HCT116 (cell line): Measurements from ENCODE around the gene RPS27L. TPM values are rescaled to one million over a fixed set of nuclear protein-coding genes. Genes with fewer than 3 reads are reported as not detected.

Source experiments
- ATAC-seq: fragments of 200-7000 bp; cut with Tn5 transposase; 2 replicates; pipeline ENCODE4 v1.9.1; 2020; ENCODE audit warnings: mild to moderate bottlenecking, moderate library complexity
- BruUV-seq: library from RNA; stranded (reverse); fragments of 400-500 nt; replicated peaks from 2 replicates; lab custom pipeline; 2021; lab: Mats Ljungman, UMichigan
- CTCF ChIA-PET: fragments of 300-600 bp; sonication (Branson Sonifier 250); formaldehyde crosslinking; loops from one replicate; lab custom pipeline; 2021; ENCODE audit warnings: antibody characterized with exemption; lab: Charles Lee
- POLR2A ChIA-PET: fragments of 300-600, 350-600 bp; sonication (Branson Sonifier 250); formaldehyde crosslinking; loops from one replicate; lab custom pipeline; 2021; ENCODE audit warnings: antibody characterized with exemption; lab: Charles Lee
- RAD21 ChIA-PET, 2 experiments: fragments of 300-600 bp; sonication (Branson Sonifier 250); formaldehyde crosslinking; loops; one replicate each; lab custom pipeline; 2023; ENCODE audit warnings: low total read pairs in 2 of 2; ENCODE audit not compliant: uncharacterized antibody in 2 of 2, unreplicated experiment in 2 of 2, low non-redundant PET in 1 of 2; lab: Charles Lee
- DNase-seq: peaks from one replicate; pipeline ENCODE4 v3.0.0-alpha.2; 2010; ENCODE audit warnings: low read depth, low spot score
- H2AFZ ChIP-seq: fragments of 200-600 bp; shearing (Covaris generic), sonication (generic); 2 replicates; pipeline ENCODE4 v1.6.1; 2017; ENCODE audit warnings: low read depth, mixed run types, mixed read lengths, antibody characterized with exemption, low read length; ENCODE audit not compliant: poor library complexity, severe bottlenecking
- H3K27ac ChIP-seq: 2 replicates; pipeline ENCODE4 v1.5.1; 2012; ENCODE audit warnings: low read depth, low read length
- H3K27me3 ChIP-seq: fragments of 200-600 bp; sonication (generic); 2 replicates; pipeline ENCODE4 v1.6.1; 2016; ENCODE audit warnings: mixed run types, low read length, mixed read lengths; ENCODE audit not compliant: insufficient read depth
- H3K36me3 ChIP-seq, 2 experiments: fragments of 200-500 bp in 1 of 2; fragments of 200-600 bp in 1 of 2; sonication (Bioruptor generic) in 1 of 2; sonication (generic) in 1 of 2; 2 replicates each; pipeline versions ENCODE4 v1.5.1 to v1.6.1; 2014 to 2016; ENCODE audit warnings: low read length in 2 of 2, inconsistent platforms in 1 of 2, mixed read lengths in 1 of 2, mixed run types in 1 of 2; ENCODE audit not compliant: insufficient read depth in 2 of 2, control insufficient read depth in 1 of 2
- H3K4me1 ChIP-seq, 2 experiments: fragments of 200-600 bp in 1 of 2; sonication (generic) in 1 of 2; 2 replicates each; pipeline versions ENCODE4 v1.5.1 to v1.6.1; 2012 to 2017; ENCODE audit warnings: low read length in 2 of 2, inconsistent platforms in 1 of 2, mild to moderate bottlenecking in 1 of 2, mixed read lengths in 1 of 2, mixed run types in 1 of 2, moderate library complexity in 1 of 2; ENCODE audit not compliant: insufficient read depth in 2 of 2, control insufficient read depth in 1 of 2
- H3K4me2 ChIP-seq: fragments of 200-600 bp; sonication (generic); 2 replicates; pipeline ENCODE4 v1.6.1; 2017; ENCODE audit warnings: mixed run types, low read length, mixed read lengths
- H3K4me3 ChIP-seq, 2 experiments: fragments of 200-600 bp in 1 of 2; sonication (generic) in 1 of 2; replicated peaks in 1 of 2; 2 replicates each; pipeline ENCODE4 v1.5.1; 2011 to 2016; ENCODE audit warnings: low read length in 2 of 2, control low read depth in 1 of 2, low read depth in 1 of 2, mild to moderate bottlenecking in 1 of 2, mixed read lengths in 1 of 2, mixed run types in 1 of 2
- H3K79me2 ChIP-seq: fragments of 200-600 bp; sonication (generic); 2 replicates; pipeline ENCODE4 v1.6.1; 2017; ENCODE audit warnings: mild to moderate bottlenecking, mixed run types, low read length, moderate library complexity, mixed read lengths; ENCODE audit not compliant: insufficient read depth
- H3K9ac ChIP-seq: fragments of 200-600 bp; sonication (generic); 2 replicates; pipeline ENCODE4 v1.6.1; 2016; ENCODE audit warnings: low read length, mixed read lengths
- H3K9me2 ChIP-seq: fragments of 200-600 bp; sonication (generic), shearing (Covaris generic); 2 replicates; pipeline ENCODE4 v1.6.1; 2017; ENCODE audit warnings: mixed run types, mild to moderate bottlenecking, moderate library complexity; ENCODE audit not compliant: insufficient read depth
- H3K9me3 ChIP-seq, 2 experiments: fragments of 200-500 bp in 1 of 2; fragments of 200-600 bp in 1 of 2; sonication (Bioruptor generic) in 1 of 2; sonication (generic) in 1 of 2; 2 replicates each; pipeline ENCODE4 v1.6.1; 2014 to 2017; ENCODE audit warnings: low read length in 2 of 2, mixed read lengths in 2 of 2, inconsistent platforms in 1 of 2, low read depth in 1 of 2, mild to moderate bottlenecking in 1 of 2, mixed run types in 1 of 2, moderate library complexity in 1 of 2; ENCODE audit not compliant: control insufficient read depth in 1 of 2, insufficient read depth in 1 of 2
- H4K20me1 ChIP-seq: fragments of 200-600 bp; sonication (generic), shearing (Covaris generic); 2 replicates; pipeline ENCODE4 v1.6.1; 2017; ENCODE audit warnings: mixed run types, mild to moderate bottlenecking, moderate library complexity; ENCODE audit not compliant: insufficient read depth
- EZH2 ChIP-seq: fragments of 200-600 bp; sonication (generic); IDR thresholded peaks from 2 replicates; pipeline ENCODE4 v1.6.1; 2017; ENCODE audit warnings: antibody characterized with exemption, mixed run types
- EZH2phosphoT487 ChIP-seq: fragments of 200-600 bp; IDR thresholded peaks from 2 replicates; pipeline ENCODE4 v1.6.1; 2018; ENCODE audit warnings: antibody characterized with exemption, borderline replicate concordance
- POLR2A ChIP-seq: IDR thresholded peaks from 2 replicates; pipeline ENCODE4 v1.7.0; 2011; ENCODE audit warnings: borderline replicate concordance; ENCODE audit not compliant: insufficient read depth, insufficient read length; ENCODE audit errors: extremely low read depth
- POLR2AphosphoS5 ChIP-seq: IDR thresholded peaks from 2 replicates; pipeline ENCODE4 v1.6.1; 2011; ENCODE audit warnings: mild to moderate bottlenecking, low read depth, low read length, moderate library complexity
- RAD21 ChIP-seq: IDR thresholded peaks from 2 replicates; pipeline ENCODE4 v1.6.1; 2012; ENCODE audit warnings: low read depth, mild to moderate bottlenecking
- SP1 ChIP-seq: IDR thresholded peaks from 2 replicates; pipeline ENCODE4 v1.6.1; 2012; ENCODE audit warnings: low read depth
- YY1 ChIP-seq: IDR thresholded peaks from 2 replicates; pipeline ENCODE4 v1.6.1; 2011; ENCODE audit warnings: low read length, low read depth, moderate library complexity, mild to moderate bottlenecking; ENCODE audit not compliant: insufficient replicate concordance; ENCODE audit errors: extremely low read depth
- ZFX ChIP-seq: fragments of 450-650 bp; IDR thresholded peaks from 2 replicates; pipeline ENCODE4 v1.6.1; 2017
- intact Hi-C: fragments of 100-400 bp; cut with micrococcal nuclease; formaldehyde crosslinking; loops from 2 replicates; pipeline ENCODE4 v1.10.0; 2022
- total RNA-seq: library from RNA; stranded (reverse); gene quantifications from one replicate; pipeline ENCODE4 v1.2.1, GENCODE V29; 2021; ENCODE audit not compliant: unreplicated experiment
- TF ChIP-seq, protein P1 (sequence below): IDR thresholded peaks from 2 replicates; pipeline ENCODE4 v1.6.1; 2012; ENCODE audit warnings: low read depth
- TF ChIP-seq, protein P2 (sequence below): IDR thresholded peaks from 2 replicates; pipeline ENCODE4 v1.6.1; 2012

The RPS27L gene
- total RNA-seq, 1 experiment from 2014 or later = 139 TPM

DNA sequence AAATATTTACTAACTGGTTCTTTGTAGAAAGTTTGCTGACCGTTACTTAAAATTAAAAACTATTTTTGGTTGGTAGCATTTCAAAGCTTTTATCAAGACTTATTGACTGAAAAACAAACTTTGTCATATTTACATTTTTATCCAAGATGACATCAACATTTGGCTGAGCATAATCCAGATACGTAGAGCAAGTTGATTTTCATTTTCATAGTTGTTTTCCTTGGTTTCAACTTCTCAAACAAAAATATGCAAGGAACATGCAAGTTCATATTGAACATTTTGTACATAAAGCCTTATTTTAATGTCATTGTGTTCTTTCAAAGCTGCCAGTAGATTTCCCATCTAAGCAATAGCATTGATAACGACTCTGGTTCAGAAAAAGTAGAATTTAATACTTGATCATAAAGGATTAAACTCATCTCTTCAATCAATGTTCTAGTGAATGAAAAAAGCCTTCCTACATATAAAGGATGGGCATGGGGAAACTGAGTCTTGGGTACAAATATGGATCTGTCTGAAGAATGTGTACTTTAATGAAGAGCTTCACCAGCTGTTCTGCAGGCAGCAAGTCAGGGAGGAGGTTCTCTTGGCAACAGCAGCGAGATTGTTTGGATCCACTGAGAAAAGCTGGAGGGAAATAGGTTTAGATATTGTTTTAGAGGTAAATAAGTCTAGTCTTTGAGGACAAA, 37.7 kb upstream of the RPS27L start:
- Histone ChIP-seq H3K27ac (no peak overlapping the region), H3K9me2 (no peaks in the 10 kb centered on the region), H2AFZ (no peak overlapping the region), H3K4me2 (no peak overlapping the region), H3K4me1 (peaks cover 0 to 6% of the 10 kb centered on the region in 2 experiments; a peak in 2 of 4 replicates), H4K20me1 (no peaks in the 10 kb centered on the region), H3K36me3 (no peaks in the 10 kb centered on the region), H3K4me3 (no peak overlapping the region), H3K9me3 (no peaks in the 10 kb centered on the region), H3K9ac (no peak overlapping the region), H3K79me2 (no peaks in the 10 kb centered on the region), H3K27me3 (no peaks in the 10 kb centered on the region)
- intact Hi-C loops = no loop called here
- TF ChIP-seq POLR2AphosphoS5 = no peak
- no peak for TF ChIP-seq POLR2A
- TF ChIP-seq, protein P1, sequence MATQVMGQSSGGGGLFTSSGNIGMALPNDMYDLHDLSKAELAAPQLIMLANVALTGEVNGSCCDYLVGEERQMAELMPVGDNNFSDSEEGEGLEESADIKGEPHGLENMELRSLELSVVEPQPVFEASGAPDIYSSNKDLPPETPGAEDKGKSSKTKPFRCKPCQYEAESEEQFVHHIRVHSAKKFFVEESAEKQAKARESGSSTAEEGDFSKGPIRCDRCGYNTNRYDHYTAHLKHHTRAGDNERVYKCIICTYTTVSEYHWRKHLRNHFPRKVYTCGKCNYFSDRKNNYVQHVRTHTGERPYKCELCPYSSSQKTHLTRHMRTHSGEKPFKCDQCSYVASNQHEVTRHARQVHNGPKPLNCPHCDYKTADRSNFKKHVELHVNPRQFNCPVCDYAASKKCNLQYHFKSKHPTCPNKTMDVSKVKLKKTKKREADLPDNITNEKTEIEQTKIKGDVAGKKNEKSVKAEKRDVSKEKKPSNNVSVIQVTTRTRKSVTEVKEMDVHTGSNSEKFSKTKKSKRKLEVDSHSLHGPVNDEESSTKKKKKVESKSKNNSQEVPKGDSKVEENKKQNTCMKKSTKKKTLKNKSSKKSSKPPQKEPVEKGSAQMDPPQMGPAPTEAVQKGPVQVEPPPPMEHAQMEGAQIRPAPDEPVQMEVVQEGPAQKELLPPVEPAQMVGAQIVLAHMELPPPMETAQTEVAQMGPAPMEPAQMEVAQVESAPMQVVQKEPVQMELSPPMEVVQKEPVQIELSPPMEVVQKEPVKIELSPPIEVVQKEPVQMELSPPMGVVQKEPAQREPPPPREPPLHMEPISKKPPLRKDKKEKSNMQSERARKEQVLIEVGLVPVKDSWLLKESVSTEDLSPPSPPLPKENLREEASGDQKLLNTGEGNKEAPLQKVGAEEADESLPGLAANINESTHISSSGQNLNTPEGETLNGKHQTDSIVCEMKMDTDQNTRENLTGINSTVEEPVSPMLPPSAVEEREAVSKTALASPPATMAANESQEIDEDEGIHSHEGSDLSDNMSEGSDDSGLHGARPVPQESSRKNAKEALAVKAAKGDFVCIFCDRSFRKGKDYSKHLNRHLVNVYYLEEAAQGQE = no peak
- no peak for TF ChIP-seq EZH2
- no peak for TF ChIP-seq SP1
- no peak for TF ChIP-seq RAD21
- no peak for TF ChIP-seq EZH2phosphoT487
- no peak for TF ChIP-seq ZFX
- TF ChIP-seq YY1 = no peak
- TF ChIP-seq, protein P2, sequence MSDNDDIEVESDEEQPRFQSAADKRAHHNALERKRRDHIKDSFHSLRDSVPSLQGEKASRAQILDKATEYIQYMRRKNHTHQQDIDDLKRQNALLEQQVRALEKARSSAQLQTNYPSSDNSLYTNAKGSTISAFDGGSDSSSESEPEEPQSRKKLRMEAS = no peak
- BruUV-seq = no TSS peak
- POLR2A ChIA-PET = no interaction called here
- RAD21 ChIA-PET = no interaction called here
- DNase-seq (no peak), ATAC-seq (no peak)
- CTCF ChIA-PET = no interaction called here
